Immature natural killer cell (primary cell): ENCODE data around the gene ZNF185. TPM values are rescaled to one million over a fixed set of nuclear protein-coding genes. Genes with fewer than 3 reads are reported as not detected.

ENCODE experiments used
- DNase-seq, 3 donors: peaks; one replicate each; pipeline ENCODE4 v3.0.0; 2022; ENCODE audit warnings: mixed read lengths in 1 of 3
- H3K27ac Mint-ChIP-seq, 6 donors: one replicate each; pipeline ENCODE4 v1.8.0; 2020; ENCODE audit warnings: mixed read lengths in 6 of 6, mild to moderate bottlenecking in 5 of 6, inconsistent platforms in 4 of 6, moderate library complexity in 3 of 6
- H3K27me3 Mint-ChIP-seq, 3 donors: one replicate each; pipeline ENCODE4 v1.8.0; 2020 to 2021; ENCODE audit warnings: low read depth in 3 of 3, mild to moderate bottlenecking in 3 of 3, mixed read lengths in 3 of 3, moderate library complexity in 3 of 3, inconsistent platforms in 1 of 3
- H3K36me3 Mint-ChIP-seq, 3 donors: one replicate each; pipeline ENCODE4 v1.8.0; 2020; ENCODE audit warnings: mixed read lengths in 3 of 3, inconsistent platforms in 2 of 3, mild to moderate bottlenecking in 2 of 3
- H3K4me1 Mint-ChIP-seq, 2 donors: one replicate each; pipeline ENCODE4 v1.8.0; 2020; ENCODE audit warnings: inconsistent platforms in 2 of 2, mild to moderate bottlenecking in 2 of 2, mixed read lengths in 2 of 2, moderate library complexity in 1 of 2
- H3K4me3 Mint-ChIP-seq, 5 donors: one replicate each; pipeline ENCODE4 v1.8.0; 2020; ENCODE audit warnings: mild to moderate bottlenecking in 5 of 5, mixed read lengths in 5 of 5, inconsistent platforms in 3 of 5, moderate library complexity in 3 of 5
- H3K9me3 Mint-ChIP-seq, 6 donors: one replicate each; pipeline ENCODE4 v1.8.0; 2020; ENCODE audit warnings: mild to moderate bottlenecking in 6 of 6, mixed read lengths in 6 of 6, inconsistent platforms in 4 of 6, moderate library complexity in 3 of 6
- polyA plus RNA-seq, 3 donors: library from polyadenylated mRNA; unstranded; fragments of 300-500 nt; fragmentation: Illumina TruSeq; gene quantifications; one replicate each; pipeline ENCODE4 v1.2.3, GENCODE V29; 2021

The ZNF185 gene
- polyA plus RNA-seq: 1 to 10 TPM; 3.2 to 6.2 (median 3.4) TPM

DNA sequence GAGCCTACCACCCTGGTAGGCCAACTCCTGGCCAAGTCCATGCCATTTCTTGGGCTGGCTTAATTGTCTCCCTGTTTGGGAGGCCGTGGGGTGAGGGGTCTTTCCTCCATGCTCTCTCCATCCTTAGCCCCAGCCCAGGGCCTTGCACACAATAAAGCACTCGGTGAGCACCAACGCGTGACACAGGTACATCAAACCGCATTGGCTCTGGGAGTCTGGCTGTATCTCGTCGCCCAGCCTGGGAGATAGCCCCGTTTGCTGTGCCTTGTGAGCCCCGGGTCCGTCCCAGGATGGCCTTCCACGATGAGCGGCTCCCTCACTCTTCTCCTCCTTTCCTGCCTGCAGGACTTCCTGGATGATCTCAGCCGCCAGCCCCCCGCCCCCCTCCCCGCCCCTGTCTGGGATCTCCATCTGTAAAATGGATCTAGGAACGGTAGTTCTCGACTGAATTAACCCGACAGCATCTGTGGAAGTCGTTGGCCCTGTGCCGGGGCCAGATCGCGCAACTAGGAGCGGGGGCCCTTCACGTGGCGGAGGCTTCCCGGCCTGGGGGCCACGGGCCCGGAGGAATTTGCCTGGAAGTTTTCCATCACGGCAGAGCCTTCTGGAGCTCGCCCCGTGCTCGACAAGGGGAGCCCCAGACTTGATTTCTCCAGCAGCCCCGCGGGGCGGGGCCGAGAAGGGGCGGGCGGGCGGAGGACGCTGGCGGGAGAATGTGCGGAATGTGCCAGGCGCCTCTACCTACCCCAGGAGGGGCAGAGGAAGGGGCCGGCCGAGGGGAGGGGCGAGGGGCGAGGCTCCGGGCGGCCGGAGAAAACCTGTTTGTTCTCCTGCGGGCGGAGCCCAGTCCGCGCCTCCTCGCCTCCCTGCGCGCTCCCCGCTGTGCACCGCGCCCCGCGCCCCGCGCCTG is at the start of gene ZNF185:
TSS of gene ZNF185 (plus strand) at position 846 of the 910 bp plus-strand sequence. CDS start 16,423 bp downstream, outside the sequence.
- Mint-ChIP-seq H3K27me3 (peaks cover 7 to 20% (median 10%) of the 10 kb centered on the region in 3 donors), H3K4me3 (peak within 1 kb of the TSS in 2 of 5 donors; percentile 29 to 35), H3K4me1 (no peaks in the 10 kb centered on the region), H3K36me3 (no peaks in the 10 kb centered on the region), H3K27ac (no peak within 1 kb of the TSS), H3K9me3 (no peaks in the 10 kb centered on the region)
- DNase-seq: no peak

DNA sequence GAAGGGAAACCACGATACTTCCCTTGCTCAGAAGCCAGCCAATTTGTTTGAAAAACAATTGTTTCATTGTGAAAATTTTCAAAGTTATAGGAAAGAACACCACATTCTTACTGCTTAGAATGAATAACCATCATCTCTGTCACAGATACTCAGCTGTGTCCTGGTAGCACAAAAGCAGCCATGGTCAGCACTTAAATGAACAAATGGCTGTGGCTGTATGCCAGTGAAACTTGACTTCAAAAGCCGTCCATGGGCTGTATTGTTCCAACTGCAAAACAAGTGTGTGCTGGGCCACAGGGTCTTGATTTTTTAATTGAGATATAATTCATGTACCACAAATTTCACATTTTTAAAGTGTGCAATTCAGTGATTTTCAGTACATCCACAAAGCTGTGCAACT is 47.4 kb upstream of the ZNF185 start:
- H3K27me3 Mint-ChIP-seq: peaks cover 0 to 1% (median 0%) of the 10 kb centered on the region in 3 donors
- no peak overlapping the region for H3K4me3 Mint-ChIP-seq
- no peak for DNase-seq
- H3K4me1 Mint-ChIP-seq: peaks cover 0 to 1% of the 10 kb centered on the region in 2 donors
- H3K27ac Mint-ChIP-seq: no peak overlapping the region
- peaks cover 4 to 24% (median 11%) of the 10 kb centered on the region in 3 donors for H3K36me3 Mint-ChIP-seq
- no peaks in the 10 kb centered on the region for H3K9me3 Mint-ChIP-seq

DNA sequence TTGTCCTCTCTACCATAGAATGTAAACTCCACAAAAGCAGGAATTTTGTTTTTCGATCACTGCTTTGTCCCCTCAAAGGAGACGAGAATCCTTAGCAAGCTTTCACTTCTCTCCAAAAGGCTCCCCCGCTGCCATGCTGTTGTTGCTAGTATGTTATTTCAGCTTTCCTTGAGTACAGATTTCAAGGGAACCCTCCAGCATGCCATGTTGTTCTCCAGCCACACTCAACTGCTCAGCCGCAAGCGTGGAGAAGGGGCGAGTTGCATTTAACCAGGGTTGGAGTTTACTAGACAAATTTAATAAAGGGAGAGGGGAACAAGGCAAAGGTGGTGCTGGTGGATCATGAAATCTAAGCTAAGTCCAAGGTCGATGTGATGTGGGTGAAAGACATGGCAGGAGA is 43.9 kb upstream of the ZNF185 start:
- DNase-seq: no peak
- peaks cover 0 to 1% (median 0%) of the 10 kb centered on the region in 3 donors for H3K27me3 Mint-ChIP-seq
- peaks cover 4 to 21% (median 14%) of the 10 kb centered on the region in 3 donors for H3K36me3 Mint-ChIP-seq
- no peak overlapping the region for H3K4me3 Mint-ChIP-seq
- no peaks in the 10 kb centered on the region for H3K9me3 Mint-ChIP-seq
- H3K4me1 Mint-ChIP-seq: peaks cover 0 to 1% of the 10 kb centered on the region in 2 donors
- H3K27ac Mint-ChIP-seq: no peak overlapping the region

DNA sequence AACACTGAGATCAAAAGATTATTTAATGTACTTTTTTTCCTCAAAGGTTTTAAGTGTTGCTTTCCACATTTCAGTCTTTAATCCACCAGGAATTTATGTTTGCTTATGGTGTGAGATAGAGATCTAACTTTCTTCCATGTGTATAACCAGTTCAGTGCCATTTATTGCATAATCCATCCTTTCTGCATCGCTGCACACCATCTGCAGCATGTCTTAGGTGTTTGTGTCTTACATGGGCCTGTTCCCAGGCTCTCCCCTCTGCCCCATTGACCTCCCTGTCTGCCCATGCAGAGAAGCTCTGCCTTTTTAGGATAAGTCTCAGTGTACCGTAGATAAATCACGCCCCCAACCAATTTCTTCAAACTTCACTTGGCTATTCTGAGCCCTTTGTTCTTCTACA is 36.8 kb upstream of the ZNF185 start:
- Mint-ChIP-seq H3K27ac (no peak overlapping the region), H3K9me3 (no peaks in the 10 kb centered on the region), H3K4me3 (no peak overlapping the region), H3K27me3 (no peaks in the 10 kb centered on the region), H3K36me3 (peaks cover 4 to 14% (median 4%) of the 10 kb centered on the region in 3 donors), H3K4me1 (no peaks in the 10 kb centered on the region)
- no peak for DNase-seq

DNA sequence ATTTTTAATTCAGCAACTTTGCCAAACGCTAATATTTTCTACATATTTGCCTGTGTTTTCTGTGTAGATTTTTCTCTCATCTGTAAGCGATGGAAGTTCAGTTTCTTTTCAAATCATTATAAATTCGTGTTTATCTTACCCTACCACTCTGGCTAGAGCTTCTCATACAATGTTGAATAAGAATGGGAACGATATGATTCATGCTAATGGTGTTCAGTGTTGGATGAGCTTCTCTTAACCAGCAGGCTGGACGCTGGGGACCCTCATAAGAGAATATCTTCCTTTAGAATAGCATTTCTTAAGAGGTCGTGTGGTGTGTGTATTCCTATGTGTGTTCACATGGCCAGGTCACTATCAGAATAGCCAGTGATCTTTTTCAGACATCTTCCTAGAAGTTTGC is 36.0 kb upstream of the ZNF185 start:
- Mint-ChIP-seq H3K27ac (no peak overlapping the region), H3K4me1 (no peaks in the 10 kb centered on the region), H3K36me3 (peaks cover 4 to 14% (median 4%) of the 10 kb centered on the region in 3 donors), H3K27me3 (no peaks in the 10 kb centered on the region), H3K9me3 (no peaks in the 10 kb centered on the region), H3K4me3 (no peak overlapping the region)
- no peak for DNase-seq

DNA sequence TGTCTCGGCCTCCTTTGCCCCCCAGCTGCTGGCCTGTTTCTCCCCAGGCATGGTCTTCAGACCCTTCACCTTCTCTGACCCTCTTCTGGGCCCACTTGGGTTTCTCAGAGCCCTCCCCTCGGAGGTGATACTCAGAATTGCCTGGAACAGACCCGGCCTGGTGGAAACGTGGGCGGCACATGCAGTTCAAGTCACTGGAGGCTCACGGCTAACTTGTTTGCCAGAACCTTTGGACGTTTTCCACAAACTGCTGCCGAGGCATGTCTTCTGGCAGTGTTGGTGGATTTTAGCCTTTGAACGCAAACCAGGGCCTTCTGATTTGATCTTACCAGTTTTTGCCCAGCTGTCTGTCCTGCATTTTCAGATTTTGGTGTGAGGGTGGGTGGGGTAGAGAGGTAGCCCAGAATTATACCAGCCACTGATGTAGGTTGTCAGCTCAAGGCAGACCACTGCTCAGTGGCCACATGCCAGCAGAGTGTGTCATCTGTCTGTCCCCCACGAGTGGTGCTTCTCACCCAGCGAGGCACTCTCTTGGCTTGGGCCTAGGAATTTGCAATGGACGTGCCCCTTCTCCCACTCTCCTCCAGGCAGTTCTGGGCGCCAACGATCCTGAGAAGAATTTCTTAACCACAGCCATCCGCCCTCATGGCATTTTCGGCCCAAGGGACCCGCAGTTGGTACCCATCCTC is 32.5 kb upstream of the ZNF185 start:
- H3K27me3 Mint-ChIP-seq: no peaks in the 10 kb centered on the region
- no peak for DNase-seq
- H3K4me1 Mint-ChIP-seq: no peaks in the 10 kb centered on the region
- H3K36me3 Mint-ChIP-seq: peaks cover 0 to 12% (median 4%) of the 10 kb centered on the region in 3 donors
- no peak overlapping the region for H3K4me3 Mint-ChIP-seq
- no peaks in the 10 kb centered on the region for H3K9me3 Mint-ChIP-seq
- no peak overlapping the region for H3K27ac Mint-ChIP-seq

DNA sequence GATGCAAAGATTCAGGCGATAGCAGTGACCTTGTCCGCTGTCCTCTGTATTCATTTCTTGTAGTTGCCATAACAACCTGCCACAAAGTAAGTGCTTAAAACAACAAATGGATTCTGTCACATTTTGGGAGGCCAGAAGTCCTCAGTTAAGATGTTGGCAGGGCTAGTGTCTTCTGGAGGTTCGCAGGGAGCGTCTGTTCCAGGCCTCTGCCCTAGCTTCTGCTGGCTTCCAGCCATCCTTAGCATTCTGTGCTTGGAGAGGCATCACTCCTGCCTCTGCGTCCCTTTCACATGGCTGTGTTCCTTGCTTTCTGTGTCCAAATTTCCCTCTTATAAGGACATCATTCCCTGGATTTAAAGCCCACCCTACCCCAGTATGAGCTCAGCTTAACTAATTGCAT is 31.5 kb upstream of the ZNF185 start:
- H3K9me3 Mint-ChIP-seq: no peaks in the 10 kb centered on the region
- peaks cover 0 to 4% of the 10 kb centered on the region in 2 donors for H3K4me1 Mint-ChIP-seq
- H3K27me3 Mint-ChIP-seq: peaks cover 0 to 3% (median 0%) of the 10 kb centered on the region in 3 donors
- DNase-seq: no peak
- H3K4me3 Mint-ChIP-seq: no peak overlapping the region
- peaks cover 0 to 12% (median 4%) of the 10 kb centered on the region in 3 donors for H3K36me3 Mint-ChIP-seq
- H3K27ac Mint-ChIP-seq: no peak overlapping the region

DNA sequence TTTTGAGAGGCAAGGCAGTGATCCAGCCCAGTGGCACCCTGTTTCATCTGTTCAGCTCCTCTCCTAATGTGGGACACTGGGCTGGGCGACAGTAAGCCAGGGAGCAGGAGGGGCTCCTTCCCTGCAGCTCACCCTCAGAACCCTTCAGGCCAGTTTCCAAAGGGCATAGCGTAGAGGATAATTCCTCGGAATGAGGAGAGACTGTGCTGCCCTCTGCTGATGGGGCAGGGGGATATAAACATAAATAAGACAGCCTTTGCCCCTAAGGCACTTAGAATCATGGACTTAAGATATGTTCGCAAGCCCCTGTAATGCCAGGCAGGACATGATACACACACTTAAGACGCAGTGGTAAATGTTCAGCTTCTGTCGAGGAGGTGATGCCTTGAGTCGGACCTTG is 27.9 kb upstream of the ZNF185 start:
- no peak overlapping the region for H3K4me3 Mint-ChIP-seq
- peak overlapping the region in 2 of 6 donors; percentile 24 to 71 for H3K27ac Mint-ChIP-seq
- peaks cover 0 to 5% (median 4%) of the 10 kb centered on the region in 3 donors for H3K36me3 Mint-ChIP-seq
- H3K9me3 Mint-ChIP-seq: peaks cover 0 to 2% (median 0%) of the 10 kb centered on the region in 6 donors
- peaks cover 0 to 3% (median 0%) of the 10 kb centered on the region in 3 donors for H3K27me3 Mint-ChIP-seq
- peaks cover 24 to 26% of the 10 kb centered on the region in 2 donors for H3K4me1 Mint-ChIP-seq
- DNase-seq: no peak

DNA sequence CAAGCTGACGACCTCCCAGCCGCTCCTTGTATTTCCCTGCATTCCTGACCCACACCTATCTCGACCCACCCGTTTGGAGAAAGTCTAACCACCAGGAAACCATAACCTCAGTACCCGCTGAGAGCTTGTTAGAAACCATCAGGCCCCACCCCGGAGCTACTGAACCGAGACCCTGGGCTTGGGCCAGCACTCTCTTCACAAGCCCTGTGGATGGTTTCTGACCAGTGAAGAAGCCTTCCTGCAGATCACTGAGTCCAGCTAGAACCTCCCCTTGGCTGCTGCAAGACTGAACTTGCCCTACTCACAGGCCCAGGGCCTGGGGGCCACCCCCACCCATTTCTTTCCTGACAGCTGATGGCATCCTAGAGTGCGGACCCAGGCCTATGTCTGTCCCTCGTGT is 26.6 kb upstream of the ZNF185 start:
- Mint-ChIP-seq H3K27me3 (peaks cover 0 to 3% (median 0%) of the 10 kb centered on the region in 3 donors), H3K4me3 (no peak overlapping the region), H3K4me1 (peaks cover 24 to 26% of the 10 kb centered on the region in 2 donors), H3K9me3 (peaks cover 0 to 2% (median 0%) of the 10 kb centered on the region in 6 donors), H3K36me3 (peaks cover 0 to 5% (median 0%) of the 10 kb centered on the region in 3 donors), H3K27ac (peak overlapping the region in 1 of 6 donors; percentile 43)
- DNase-seq: no peak

DNA sequence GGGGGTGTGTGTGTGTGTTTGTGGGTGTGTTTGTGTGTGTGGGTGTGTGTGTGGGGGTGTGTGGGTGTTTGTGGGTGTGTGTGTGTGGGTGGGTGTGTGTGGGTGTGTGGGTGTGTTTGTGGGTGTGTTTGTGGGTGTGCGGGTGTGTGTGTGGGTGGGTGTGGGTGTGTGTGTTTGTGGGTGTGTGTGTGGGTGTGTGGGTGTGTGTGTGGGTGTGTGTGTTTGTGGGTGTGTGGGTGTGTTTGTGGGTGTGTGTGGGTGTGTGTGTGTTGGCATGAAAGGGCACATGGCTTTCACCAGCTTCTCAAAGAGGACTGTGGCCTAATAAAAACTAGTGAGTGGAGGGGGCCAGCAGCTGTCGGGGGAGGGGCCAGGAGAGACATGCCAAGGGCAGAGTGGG is 25.3 kb upstream of the ZNF185 start:
- DNase-seq: no peak

DNA sequence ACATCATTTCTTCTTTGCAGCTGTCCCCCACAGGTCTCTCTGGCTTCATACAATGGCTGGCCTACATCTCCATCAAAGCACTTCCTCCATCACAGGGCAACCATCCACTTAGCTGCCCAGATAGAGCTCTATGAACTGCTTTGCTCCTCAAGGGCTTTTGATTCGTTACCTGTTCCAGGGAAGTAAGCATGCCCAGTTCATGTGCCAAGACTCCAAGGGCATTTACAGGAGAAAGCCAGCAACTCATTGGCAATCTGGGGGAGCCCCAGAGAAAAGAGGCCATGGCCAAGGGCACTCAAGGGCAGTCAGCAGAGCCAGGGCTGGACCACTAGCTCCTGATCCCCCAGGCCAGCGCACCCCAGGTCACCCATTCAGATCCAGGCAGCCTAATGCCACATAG is 24.5 kb upstream of the ZNF185 start:
- Mint-ChIP-seq H3K4me1 (peaks cover 24 to 26% of the 10 kb centered on the region in 2 donors), H3K27me3 (peaks cover 0 to 4% (median 3%) of the 10 kb centered on the region in 3 donors), H3K27ac (peak overlapping the region in 2 of 6 donors; percentile 42 to 54), H3K36me3 (peaks cover 0 to 5% (median 0%) of the 10 kb centered on the region in 3 donors), H3K9me3 (peaks cover 0 to 2% (median 0%) of the 10 kb centered on the region in 6 donors), H3K4me3 (peak overlapping the region in 3 of 5 donors; percentile 12 to 60 (median 40))
- no peak for DNase-seq

More for the DNA sequence above, 25.3 kb upstream of the ZNF185 start:
- Mint-ChIP-seq H3K36me3 (peaks cover 0 to 5% (median 0%) of the 10 kb centered on the region in 3 donors), H3K4me1 (peaks cover 24 to 26% of the 10 kb centered on the region in 2 donors), H3K9me3 (peaks cover 0 to 2% (median 0%) of the 10 kb centered on the region in 6 donors), H3K4me3 (peak overlapping the region in 1 of 5 donors; percentile 63), H3K27me3 (peaks cover 0 to 4% (median 3%) of the 10 kb centered on the region in 3 donors), H3K27ac (peak overlapping the region in 1 of 6 donors; percentile 73)

DNA sequence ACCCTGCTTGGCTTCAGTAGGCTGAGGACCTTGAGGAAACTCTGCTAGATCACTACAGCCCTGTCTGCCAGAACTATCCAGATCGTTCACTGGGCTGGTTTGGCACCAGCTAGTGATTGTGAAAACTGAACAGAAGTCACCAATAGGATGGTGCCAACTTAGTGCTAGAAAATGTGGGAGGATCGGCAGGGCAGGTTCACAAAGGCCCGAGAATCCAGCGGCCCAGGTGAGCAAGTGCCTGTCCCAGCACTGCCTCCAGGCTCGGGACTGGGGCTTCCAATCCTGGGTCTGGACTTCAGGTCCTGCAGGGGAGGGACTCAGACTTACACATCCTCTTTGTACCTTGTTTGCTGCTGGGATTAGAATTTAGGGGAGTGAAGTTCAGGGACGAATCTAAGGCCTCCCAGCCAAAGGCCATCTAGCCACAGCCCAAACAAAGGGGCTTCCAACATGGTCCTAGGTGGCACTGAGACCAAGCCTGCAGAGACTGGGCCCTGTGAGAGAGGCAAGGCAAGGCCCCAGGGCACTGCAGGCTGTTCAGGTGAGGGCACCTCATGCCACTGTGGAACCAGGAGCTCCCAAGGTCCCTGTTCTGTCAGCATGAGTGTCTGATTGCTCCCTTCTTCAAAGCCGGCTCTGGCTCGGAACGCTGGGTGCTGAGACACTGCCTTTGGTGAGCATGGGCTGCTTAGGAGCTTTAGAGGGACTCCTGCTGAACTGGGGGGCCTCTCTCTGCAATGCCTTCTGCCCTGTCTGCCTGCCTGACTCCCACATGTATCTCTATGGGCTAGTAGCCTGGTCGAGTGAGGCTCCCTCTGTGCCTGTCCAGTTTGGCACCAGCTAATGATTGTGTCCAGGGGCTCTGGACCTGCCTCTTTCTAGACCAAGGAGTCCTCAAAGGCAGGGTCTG is 20.7 kb upstream of the ZNF185 start:
- Mint-ChIP-seq H3K27ac (no peak overlapping the region), H3K4me3 (no peak overlapping the region), H3K27me3 (peaks cover 0 to 14% (median 0%) of the 10 kb centered on the region in 3 donors), H3K9me3 (peaks cover 0 to 2% (median 0%) of the 10 kb centered on the region in 6 donors), H3K4me1 (peaks cover 15 to 17% of the 10 kb centered on the region in 2 donors), H3K36me3 (no peaks in the 10 kb centered on the region)
- no peak for DNase-seq
